PFSK-1 (cell line): ENCODE results near the gene CMTM1.

ENCODE experiments used
- FOXP2 ChIP-seq: optimal IDR thresholded peaks from 2 replicates; pipeline ENCODE3; 2011; ENCODE audit warnings: borderline replicate concordance, control low read depth, inconsistent platforms; ENCODE audit not compliant: insufficient read depth; ENCODE audit errors: extremely low read length, extremely low read depth
- POLR2AphosphoS5 ChIP-seq: IDR thresholded peaks from 2 replicates; pipeline ENCODE4 v1.6.1; 2012; ENCODE audit warnings: low read depth, mild to moderate bottlenecking, control low read depth, low read length, moderate library complexity
- REST ChIP-seq, 2 experiments: IDR thresholded peaks; 2 replicates each; pipeline versions ENCODE4 v1.6.1 to v1.8.0; 2011 to 2012; ENCODE audit warnings: low read depth in 2 of 2, low read length in 2 of 2, control low read depth in 1 of 2, inconsistent platforms in 1 of 2, mild to moderate bottlenecking in 1 of 2, moderate library complexity in 1 of 2; ENCODE audit not compliant: insufficient read depth in 1 of 2
- SIN3A ChIP-seq: IDR thresholded peaks from 2 replicates; pipeline ENCODE4 v1.6.1; 2012; ENCODE audit warnings: mild to moderate bottlenecking, low read length, moderate library complexity, borderline replicate concordance; ENCODE audit not compliant: insufficient read depth
- TAF1 ChIP-seq: IDR thresholded peaks from 2 replicates; pipeline ENCODE4 v1.6.1; 2012; ENCODE audit warnings: low read length, control low read depth, borderline replicate concordance; ENCODE audit not compliant: insufficient read depth

The CMTM1 gene

GRCh38 chr16:66554021-66554420, 12.2 kb upstream of the CMTM1 start:
- no peak for TF ChIP-seq TAF1
- TF ChIP-seq POLR2AphosphoS5 = no peak
- no peak for TF ChIP-seq REST (IDR thresholded peaks at IDR 0.05; ENCODE audit: insufficient read depth in 1 of 2, low read depth in 2 of 2, low read length in 2 of 2)
- TF ChIP-seq FOXP2 = no peak
- no peak for TF ChIP-seq SIN3A

GRCh38 chr16:66554495-66554894, 11.7 kb upstream of the CMTM1 start:
- TF ChIP-seq REST (IDR thresholded peaks at IDR 0.05; ENCODE audit: insufficient read depth in 1 of 2, low read depth in 2 of 2, low read length in 2 of 2) (no peak), POLR2AphosphoS5 (no peak), SIN3A (no peak), FOXP2 (no peak), TAF1 (no peak)

- TF ChIP-seq SIN3A (no peak), FOXP2 (no peak), REST (IDR thresholded peaks at IDR 0.05; ENCODE audit: insufficient read depth in 1 of 2, low read depth in 2 of 2, low read length in 2 of 2) (no peak), POLR2AphosphoS5 (no peak), TAF1 (no peak)
Observed at GRCh38 chr16:66560107-66560506, 6.1 kb upstream of the CMTM1 start.

GRCh38 chr16:66561381-66562080, 4.7 kb upstream of the CMTM1 start:
- TF ChIP-seq TAF1 = no peak
- no peak for TF ChIP-seq SIN3A
- TF ChIP-seq REST (IDR thresholded peaks at IDR 0.05; ENCODE audit: insufficient read depth in 1 of 2, low read depth in 2 of 2, low read length in 2 of 2) = no peak
- TF ChIP-seq POLR2AphosphoS5 = no peak
- no peak for TF ChIP-seq FOXP2

- TF ChIP-seq REST (IDR thresholded peaks at IDR 0.05; ENCODE audit: insufficient read depth in 1 of 2, low read depth in 2 of 2, low read length in 2 of 2) (no peak), FOXP2 (no peak), POLR2AphosphoS5 (no peak), TAF1 (no peak), SIN3A (no peak)
Observed at GRCh38 chr16:66562409-66562808, 3.8 kb upstream of the CMTM1 start.
